ENCODE data around the gene CIDEC.

CIDEC gene

GRCh38 chr3:9843715-9844438, 36.2 kb downstream of the CIDEC start, which contains the start of gene RPUSD3:
RPUSD3 (minus strand) TSS chr3:9844008; CDS start chr3:9843990, 18 bp downstream.
- peak; percentile 95 for DNase-seq

- DNase-seq: no peak
Observed at GRCh38 chr3:9841015-9841414, 39.0 kb downstream of the CIDEC start.

DNA sequence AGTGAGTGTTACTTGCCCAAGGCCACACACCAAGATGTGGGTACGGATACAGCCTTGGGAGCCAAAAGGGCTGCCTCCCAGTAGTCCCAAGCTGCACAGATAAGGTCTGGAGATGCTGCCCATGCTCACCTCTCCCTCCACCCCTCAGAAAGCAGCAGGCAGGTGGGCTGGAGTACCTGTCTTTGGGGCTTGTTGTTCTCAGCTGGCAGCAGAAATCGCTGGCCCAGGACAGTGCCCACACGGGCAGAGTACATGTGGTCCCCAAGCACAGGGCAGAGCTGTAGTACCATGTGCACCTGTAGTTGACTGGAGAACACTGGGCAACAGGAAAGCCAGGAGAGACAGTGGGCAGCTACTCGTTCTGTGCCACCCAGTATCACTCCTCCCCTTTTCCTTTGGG, 41.2 kb downstream of the CIDEC start:
- DNase-seq: no peak

- DNase-seq: no peak
Observed at GRCh38 chr3:9837701-9838582, 42.1 kb downstream of the CIDEC start.

GRCh38 chr3:9834520-9835380, 45.3 kb downstream of the CIDEC start:
- DNase-seq: no peak

- DNase-seq: no peak
Observed at GRCh38 chr3:9833078-9833477, 47.0 kb downstream of the CIDEC start.

GRCh38 chr3:9831253-9831652, 48.8 kb downstream of the CIDEC start:
- no peak for DNase-seq

GRCh38 chr3:9828801-9829755, 51.0 kb downstream of the CIDEC start:
- no peak for DNase-seq

GRCh38 chr3:9826815-9827573, 53.1 kb downstream of the CIDEC start:
- peak; percentile 32 for DNase-seq

DNA sequence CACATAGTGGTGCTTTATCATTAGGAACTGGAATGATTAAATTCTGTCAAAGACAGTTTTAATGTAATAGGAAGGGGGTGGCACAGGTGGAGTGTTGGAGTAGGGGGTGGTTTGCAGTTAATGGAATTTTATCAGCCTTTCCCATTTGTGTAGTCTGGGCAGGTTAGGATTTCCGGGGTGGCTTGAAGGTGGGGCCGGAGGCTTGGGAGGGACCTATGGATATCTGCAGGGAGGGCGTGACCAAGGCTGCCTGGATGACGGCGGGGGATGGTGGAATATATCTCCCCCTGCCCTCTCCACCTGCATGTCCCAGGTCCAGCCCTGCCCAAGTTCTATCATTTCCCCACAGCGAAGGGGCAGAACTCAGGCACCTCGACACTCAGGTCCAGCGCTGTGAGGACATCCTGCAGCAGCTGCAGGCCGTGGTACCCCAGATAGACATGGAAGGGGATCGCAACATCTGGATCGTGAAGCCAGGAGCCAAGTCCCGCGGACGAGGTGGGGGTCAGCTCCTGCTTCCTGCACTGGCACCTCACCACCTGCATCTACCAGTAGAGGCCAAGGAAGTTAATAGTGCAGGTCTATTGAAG, 54.5 kb downstream of the CIDEC start:
- DNase-seq: no peak

GRCh38 chr3:9820946-9821345, 59.1 kb downstream of the CIDEC start:
- DNase-seq: no peak

DNA sequence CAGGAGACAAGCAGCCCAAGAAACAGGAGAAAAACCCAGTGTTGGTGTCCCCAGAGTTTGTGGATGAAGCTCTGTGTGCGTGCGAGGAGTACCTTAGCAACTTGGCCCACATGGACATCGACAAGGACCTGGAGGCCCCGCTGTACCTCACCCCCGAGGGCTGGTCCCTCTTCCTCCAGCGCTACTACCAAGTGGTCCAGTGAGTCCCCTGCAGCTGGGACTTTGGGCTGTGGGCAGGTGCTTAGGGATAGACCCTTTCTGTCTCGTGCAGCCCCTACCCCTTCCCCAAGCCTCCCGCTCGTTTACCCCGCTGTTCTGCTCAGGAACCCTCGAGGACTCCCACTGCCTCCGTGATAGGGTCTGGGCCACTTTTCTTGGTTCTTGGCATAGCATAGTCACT, 59.5 kb downstream of the CIDEC start:
- no peak for DNase-seq

- DNase-seq: no peak
Observed at GRCh38 chr3:9818666-9819335, 61.3 kb downstream of the CIDEC start.

GRCh38 chr3:9817436-9817835, 62.6 kb downstream of the CIDEC start:
- no peak for DNase-seq
